Upper lobe of right lung (tissue), 1 donor: ENCODE measurements around the gene ABT1. TPM values are rescaled to one million over a fixed set of nuclear protein-coding genes. Genes with fewer than 3 reads are reported as not detected.
A peak's percentile ranks its signal among the peaks of the same experiment; 100 is the strongest.

Source experiments
- ATAC-seq: fragments of 200-7000 bp; cut with Tn5 transposase; one replicate; pipeline ENCODE4 v1.9.1; 2020; ENCODE audit warnings: mild to moderate bottlenecking, moderate library complexity
- DNase-seq: peaks from one replicate; pipeline ENCODE4 v3.0.0-alpha.2; 2020
- H3K27ac ChIP-seq: fragments of 200-600 bp; one replicate; pipeline ENCODE4 v1.8.0; 2022
- H3K27me3 ChIP-seq: fragments of 200-600 bp; one replicate; pipeline ENCODE4 v1.8.0; 2022; ENCODE audit warnings: mild to moderate bottlenecking
- H3K36me3 ChIP-seq: fragments of 200-600 bp; one replicate; pipeline ENCODE4 v1.8.0; 2022
- H3K4me1 ChIP-seq: fragments of 200-600 bp; one replicate; pipeline ENCODE4 v1.8.0; 2022
- H3K4me3 ChIP-seq: fragments of 200-600 bp; one replicate; pipeline ENCODE4 v1.8.0; 2022; ENCODE audit warnings: mild to moderate bottlenecking
- H3K9me3 ChIP-seq: fragments of 200-600 bp; one replicate; pipeline ENCODE4 v1.8.0; 2022
- CTCF ChIP-seq: fragments of 200-600 bp; IDR thresholded peaks from one replicate; pipeline ENCODE4 v1.8.0; 2022; ENCODE audit warnings: antibody characterized with exemption
- intact Hi-C: fragments of 100-400 bp; cut with DNase I; formaldehyde crosslinking; loops from one replicate; pipeline ENCODE4 v1.11.0; 2022
- total RNA-seq: library from RNA; stranded (reverse); fragmentation: NEBNext Ultra II Directional; extraction: Animal tissue kit (Norgen Biotek cat#: 25700); gene quantifications from one replicate; pipeline ENCODE4 v1.2.1, GENCODE V29; 2021
- donor health status: DM: no; HTN: yes; CAD: no; lungs with severe emphysema.

Gene ABT1
- total RNA-seq, 1 donor from 2014 or later: 14.4 TPM

DNA sequence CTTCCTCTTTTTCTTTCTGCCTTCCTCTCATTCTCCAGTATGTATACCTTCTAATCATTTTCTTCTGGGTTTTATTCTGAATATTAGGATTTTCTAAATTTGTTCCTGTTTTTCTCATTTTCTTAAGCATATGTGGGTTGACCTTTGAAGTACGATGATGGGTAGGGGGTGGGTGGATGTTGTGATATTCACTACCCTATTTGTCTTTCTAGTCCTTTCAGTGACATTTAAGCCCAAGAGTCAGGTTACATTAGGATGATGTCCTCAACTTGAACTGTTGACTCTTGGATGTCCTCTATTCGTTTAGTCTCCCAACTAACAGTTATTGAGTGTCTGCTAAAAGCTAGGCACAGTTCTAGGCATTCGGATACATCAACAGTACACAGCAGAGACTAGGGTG is 7.3 kb downstream of the ABT1 start:
- no peak for TF ChIP-seq CTCF
- H3K9me3 ChIP-seq: no peaks in the 10 kb centered on the region
- no peak for ATAC-seq
- no peaks in the 10 kb centered on the region for H3K27me3 ChIP-seq
- H3K4me1 ChIP-seq: no peaks in the 10 kb centered on the region
- peaks cover 14% of the 10 kb centered on the region for H3K36me3 ChIP-seq
- no peak overlapping the region for H3K27ac ChIP-seq
- intact Hi-C loops: loop anchor here (10.0 kb wide), 1 partner anchor 481 kb away; no protein-coding TSS in a partner anchor
- no peak overlapping the region for H3K4me3 ChIP-seq
- DNase-seq: no peak

GRCh38 chr6:26604797-26605196 is 8.0 kb downstream of the ABT1 start:
- Histone ChIP-seq H3K4me1 (no peaks in the 10 kb centered on the region), H3K27me3 (no peaks in the 10 kb centered on the region), H3K9me3 (no peaks in the 10 kb centered on the region), H3K36me3 (peaks cover 7% of the 10 kb centered on the region), H3K27ac (no peak overlapping the region), H3K4me3 (no peak overlapping the region)
- intact Hi-C loops: loop anchor here (10.0 kb wide), 1 partner anchor 480 kb away; no protein-coding TSS in a partner anchor
- ATAC-seq (no peak), DNase-seq (no peak)
- TF ChIP-seq CTCF: no peak

DNA sequence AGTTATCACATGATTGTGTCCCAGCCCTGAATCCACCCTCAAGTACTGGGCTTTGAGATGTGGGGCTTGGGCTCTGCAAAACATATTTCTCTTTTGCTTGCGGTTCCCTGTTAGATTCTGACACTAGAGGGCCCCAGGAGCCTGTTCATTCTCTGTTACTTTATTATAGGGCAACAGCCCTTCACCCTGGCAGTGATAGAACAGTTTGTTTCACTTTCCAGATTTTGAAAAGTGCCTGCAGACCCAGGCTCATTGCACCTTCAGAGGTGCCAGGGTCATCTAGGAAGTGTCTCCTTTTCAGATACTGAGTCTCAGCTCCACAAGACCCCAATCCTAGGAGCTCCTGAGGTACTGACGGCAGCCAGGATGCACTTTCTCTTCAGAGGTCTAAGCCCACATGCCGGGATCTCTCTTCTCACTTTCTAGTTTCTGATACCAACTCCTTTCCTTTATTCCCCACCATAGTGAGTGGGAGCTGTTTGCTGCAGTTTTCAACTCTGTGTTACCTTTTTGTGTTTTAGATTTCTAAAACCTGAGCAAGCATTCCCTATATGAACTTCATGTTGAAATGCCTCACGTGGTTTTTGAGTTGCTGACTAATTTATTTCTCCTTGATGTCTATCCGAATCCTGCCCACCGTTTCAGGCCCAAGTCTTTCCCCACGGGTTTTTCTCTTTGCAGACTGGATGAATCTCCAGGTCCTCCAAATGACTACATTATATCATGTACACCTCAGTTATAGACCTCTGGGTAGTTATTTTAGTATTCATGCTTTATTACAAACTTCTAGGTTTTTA is 10.9 kb downstream of the ABT1 start:
- peak; percentile 90 for ATAC-seq
- Histone ChIP-seq H3K4me3 (peak overlapping the region; percentile 24), H3K27me3 (peaks cover 2% of the 10 kb centered on the region), H3K9me3 (no peaks in the 10 kb centered on the region), H3K4me1 (no peaks in the 10 kb centered on the region), H3K27ac (no peak overlapping the region), H3K36me3 (no peaks in the 10 kb centered on the region)
- intact Hi-C loops: loop anchor here (10.0 kb wide), 1 partner anchor 477 kb away; no protein-coding TSS in a partner anchor
- TF ChIP-seq CTCF: peak; percentile 66
- DNase-seq: no peak

DNA sequence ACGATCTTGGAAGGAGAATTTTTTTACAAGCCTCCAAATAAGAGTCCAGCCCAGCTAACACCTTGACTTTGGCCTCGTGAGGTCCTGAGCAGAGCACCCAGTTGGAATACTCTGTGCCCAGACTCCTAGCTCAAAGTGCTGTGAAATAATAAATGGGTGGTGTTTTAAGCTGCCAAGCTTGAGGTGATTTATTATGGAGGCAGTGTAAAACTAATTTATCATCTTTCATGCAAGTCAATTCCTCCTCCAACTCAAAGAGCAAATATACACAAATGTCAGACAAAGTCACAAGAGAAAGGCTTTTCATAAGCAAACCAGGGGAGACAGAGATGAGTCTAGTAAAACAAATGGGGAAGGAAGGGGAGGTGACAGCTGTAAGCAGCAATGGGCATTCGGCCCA is 12.7 kb downstream of the ABT1 start:
- H3K4me1 ChIP-seq: peaks cover 11% of the 10 kb centered on the region
- no peak for DNase-seq
- no peak overlapping the region for H3K4me3 ChIP-seq
- H3K27ac ChIP-seq: no peak overlapping the region
- H3K36me3 ChIP-seq: no peaks in the 10 kb centered on the region
- intact Hi-C loops: loop anchor here (10.0 kb wide), 1 partner anchor 475 kb away; no protein-coding TSS in a partner anchor
- no peak for TF ChIP-seq CTCF
- H3K27me3 ChIP-seq: peaks cover 21% of the 10 kb centered on the region
- ATAC-seq: no peak
- H3K9me3 ChIP-seq: no peaks in the 10 kb centered on the region

GRCh38 chr6:26611599-26611998 is 14.8 kb downstream of the ABT1 start:
- Histone ChIP-seq H3K27me3 (peaks cover 42% of the 10 kb centered on the region), H3K27ac (no peak overlapping the region), H3K4me1 (peaks cover 13% of the 10 kb centered on the region), H3K4me3 (no peak overlapping the region), H3K9me3 (no peaks in the 10 kb centered on the region), H3K36me3 (no peaks in the 10 kb centered on the region)
- ATAC-seq (no peak), DNase-seq (no peak)
- intact Hi-C loops: no loop called here
- TF ChIP-seq CTCF: no peak
